Osteoblast (primary cell): Measurements from ENCODE around the gene CFAP74. TPM values are rescaled to one million over a fixed set of nuclear protein-coding genes. Genes with fewer than 3 reads are reported as not detected.
A peak's percentile ranks its signal among the peaks of the same experiment; 100 is the strongest.

Experiments
- DNase-seq: peaks from one replicate; pipeline ENCODE4 v3.0.0; 2011; ENCODE audit warnings: low spot score, mixed read lengths; ENCODE audit not compliant: insufficient read length; ENCODE audit errors: missing footprints
- H2AFZ ChIP-seq: 2 replicates; pipeline ENCODE4 v1.6.0; 2011; ENCODE audit warnings: mild to moderate bottlenecking, low read length
- H3K27ac ChIP-seq: 2 replicates; pipeline ENCODE4 v1.5.1; 2011; ENCODE audit warnings: mild to moderate bottlenecking, low read depth, low read length, moderate library complexity
- H3K27me3 ChIP-seq: 2 replicates; pipeline ENCODE4 v1.6.0; 2012; ENCODE audit warnings: mild to moderate bottlenecking, control low read depth, inconsistent platforms, low read length, moderate library complexity; ENCODE audit not compliant: insufficient read depth
- H3K36me3 ChIP-seq: 2 replicates; pipeline ENCODE4 v1.5.1; 2011; ENCODE audit warnings: mild to moderate bottlenecking, low read length, control low read depth, moderate library complexity; ENCODE audit not compliant: insufficient read depth
- H3K4me1 ChIP-seq: 2 replicates; pipeline ENCODE4 v1.5.1; 2011; ENCODE audit warnings: mild to moderate bottlenecking, low read length, control low read depth, moderate library complexity; ENCODE audit not compliant: insufficient read depth
- H3K4me2 ChIP-seq: 2 replicates; pipeline ENCODE4 v1.6.0; 2011; ENCODE audit warnings: mild to moderate bottlenecking, low read length; ENCODE audit not compliant: insufficient read depth
- H3K4me3 ChIP-seq: fragments of 200-600 bp; sonication (generic); 3 replicates; pipeline ENCODE4 v1.5.1; 2012; ENCODE audit warnings: mild to moderate bottlenecking, low read length, inconsistent platforms; ENCODE audit not compliant: insufficient read depth
- H3K79me2 ChIP-seq: 2 replicates; pipeline ENCODE4 v1.6.0; 2012; ENCODE audit warnings: mild to moderate bottlenecking, low read length, control low read depth, inconsistent platforms; ENCODE audit not compliant: insufficient read depth
- H3K9me3 ChIP-seq: 2 replicates; pipeline ENCODE4 v1.5.1; 2011; ENCODE audit warnings: low read depth, low read length, control low read depth
- H4K20me1 ChIP-seq: 2 replicates; pipeline ENCODE4 v1.6.0; 2012; ENCODE audit warnings: mild to moderate bottlenecking, low read length, control low read depth; ENCODE audit not compliant: insufficient read depth
- total RNA-seq: library from RNA; depleted of rRNA; stranded (reverse); fragments of >200 nt; gene quantifications from 2 replicates; pipeline ENCODE4 v1.2.3, GENCODE V29; 2012
- TF ChIP-seq, protein P1 (sequence below): IDR thresholded peaks from 2 replicates; pipeline ENCODE4 v1.5.1; 2011; ENCODE audit warnings: mild to moderate bottlenecking, low read depth, low read length, moderate library complexity; ENCODE audit errors: extremely low read depth

Gene CFAP74
- total RNA-seq, 1 donor, result not detected

DNA sequence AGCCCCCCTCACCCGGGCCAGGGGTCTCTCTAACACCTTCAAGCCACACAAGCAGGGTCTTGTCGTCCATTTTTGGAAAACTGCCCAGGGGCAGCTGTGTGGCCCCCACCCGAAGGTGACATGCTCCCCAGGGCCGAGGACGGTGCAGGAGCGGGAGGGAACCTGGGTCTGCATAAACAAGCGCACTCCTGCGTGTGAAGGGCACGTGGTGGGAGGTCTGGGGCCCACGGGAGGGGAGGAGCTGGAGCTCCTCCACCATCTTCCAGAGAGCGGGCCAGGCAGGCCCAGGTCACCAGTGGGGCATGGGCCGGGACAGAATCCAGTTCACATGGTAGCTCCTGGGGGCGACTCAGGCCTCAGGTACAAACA lies 16.5 kb downstream of the CFAP74 start:
- Histone ChIP-seq H2AFZ (no peak overlapping the region), H3K27me3 (peaks cover 5% of the 10 kb centered on the region), H3K36me3 (no peaks in the 10 kb centered on the region), H3K9me3 (no peaks in the 10 kb centered on the region), H3K4me3 (no peak overlapping the region), H3K79me2 (no peaks in the 10 kb centered on the region), H3K4me2 (no peak overlapping the region), H3K27ac (no peak overlapping the region), H3K4me1 (no peaks in the 10 kb centered on the region), H4K20me1 (no peaks in the 10 kb centered on the region)
- TF ChIP-seq, protein P1, sequence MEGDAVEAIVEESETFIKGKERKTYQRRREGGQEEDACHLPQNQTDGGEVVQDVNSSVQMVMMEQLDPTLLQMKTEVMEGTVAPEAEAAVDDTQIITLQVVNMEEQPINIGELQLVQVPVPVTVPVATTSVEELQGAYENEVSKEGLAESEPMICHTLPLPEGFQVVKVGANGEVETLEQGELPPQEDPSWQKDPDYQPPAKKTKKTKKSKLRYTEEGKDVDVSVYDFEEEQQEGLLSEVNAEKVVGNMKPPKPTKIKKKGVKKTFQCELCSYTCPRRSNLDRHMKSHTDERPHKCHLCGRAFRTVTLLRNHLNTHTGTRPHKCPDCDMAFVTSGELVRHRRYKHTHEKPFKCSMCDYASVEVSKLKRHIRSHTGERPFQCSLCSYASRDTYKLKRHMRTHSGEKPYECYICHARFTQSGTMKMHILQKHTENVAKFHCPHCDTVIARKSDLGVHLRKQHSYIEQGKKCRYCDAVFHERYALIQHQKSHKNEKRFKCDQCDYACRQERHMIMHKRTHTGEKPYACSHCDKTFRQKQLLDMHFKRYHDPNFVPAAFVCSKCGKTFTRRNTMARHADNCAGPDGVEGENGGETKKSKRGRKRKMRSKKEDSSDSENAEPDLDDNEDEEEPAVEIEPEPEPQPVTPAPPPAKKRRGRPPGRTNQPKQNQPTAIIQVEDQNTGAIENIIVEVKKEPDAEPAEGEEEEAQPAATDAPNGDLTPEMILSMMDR, result no peak
- DNase-seq, result peak; percentile 43

DNA sequence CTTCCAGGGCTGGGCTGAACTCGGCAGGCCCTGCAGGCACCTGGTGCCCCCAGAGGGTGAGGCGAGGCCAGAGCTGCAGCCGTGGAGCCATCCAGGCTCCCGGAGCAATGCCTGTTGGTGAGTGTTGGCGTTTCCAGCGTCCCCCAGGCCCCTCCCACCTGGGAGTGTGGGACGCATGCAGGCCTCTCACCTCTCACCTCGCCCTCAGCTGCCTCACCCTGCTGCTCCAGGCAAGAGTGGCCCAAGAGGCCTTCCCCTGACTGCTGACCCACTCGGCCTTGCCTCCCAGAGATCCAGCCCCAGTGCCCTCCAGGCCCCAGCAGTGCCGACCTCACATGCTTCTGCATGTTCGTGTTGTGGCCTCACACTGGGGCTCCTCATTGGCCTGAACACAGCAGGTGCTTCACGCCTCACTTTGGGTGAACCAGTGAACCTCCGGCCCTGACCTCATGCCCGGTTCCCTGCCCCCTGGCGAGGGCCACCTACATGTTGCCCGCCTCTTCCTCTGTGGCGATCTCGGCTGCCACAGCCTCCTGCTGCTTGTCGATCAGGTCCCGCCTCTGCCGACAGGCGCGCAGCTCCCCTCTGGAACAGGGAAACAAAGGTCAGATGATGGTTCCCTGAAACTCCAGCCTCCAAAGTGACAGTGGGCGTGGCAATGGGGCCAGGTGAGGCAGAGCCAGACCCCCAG lies 17.0 kb downstream of the CFAP74 start:
- TF ChIP-seq, protein P1, result no peak
- no peaks in the 10 kb centered on the region for H3K79me2 ChIP-seq
- no peak overlapping the region for H3K4me3 ChIP-seq
- peaks cover 5% of the 10 kb centered on the region for H3K27me3 ChIP-seq
- H2AFZ ChIP-seq, result no peak overlapping the region
- no peak overlapping the region for H3K4me2 ChIP-seq
- H4K20me1 ChIP-seq, result no peaks in the 10 kb centered on the region
- H3K9me3 ChIP-seq, result no peaks in the 10 kb centered on the region
- DNase-seq, result peak; percentile 81
- no peak overlapping the region for H3K27ac ChIP-seq
- no peaks in the 10 kb centered on the region for H3K4me1 ChIP-seq
- no peaks in the 10 kb centered on the region for H3K36me3 ChIP-seq

DNA sequence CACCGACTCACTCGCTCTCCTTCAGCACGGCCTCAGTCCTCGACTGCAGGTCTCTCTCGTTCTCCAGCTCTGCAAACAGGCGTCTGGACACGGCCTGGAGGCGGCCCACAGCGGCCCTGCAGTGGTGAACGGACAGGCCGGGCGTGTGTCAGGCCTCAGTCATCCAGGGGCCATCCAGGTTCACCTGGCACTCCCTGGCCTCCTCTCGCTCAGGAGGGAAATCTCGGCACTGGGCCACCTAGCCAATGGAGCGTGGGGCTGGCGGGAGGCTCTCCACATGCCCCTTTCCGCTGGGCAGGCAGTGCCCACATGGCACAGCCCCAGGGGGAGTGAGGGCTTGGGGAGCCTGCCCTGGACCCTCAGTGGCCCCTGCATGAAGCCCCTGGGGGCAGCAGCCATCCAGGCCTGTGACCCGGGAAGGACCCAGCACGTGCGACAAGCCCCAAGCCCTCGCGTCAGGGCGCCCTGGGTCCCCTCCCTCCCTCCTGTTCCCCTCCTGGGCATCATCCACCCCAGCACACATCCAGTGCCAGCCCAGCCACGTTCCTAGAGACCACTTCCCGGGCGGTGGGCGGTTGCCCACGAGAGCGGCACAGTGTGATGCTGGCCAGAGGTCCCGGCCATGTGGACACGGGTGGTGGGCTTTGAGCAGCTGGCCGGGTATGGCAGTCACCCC lies 18.1 kb downstream of the CFAP74 start:
- H3K36me3 ChIP-seq, result no peaks in the 10 kb centered on the region
- peaks cover under 1% of the 10 kb centered on the region for H3K27me3 ChIP-seq
- TF ChIP-seq, protein P1, result no peak
- DNase-seq, result peak; percentile 86
- no peaks in the 10 kb centered on the region for H4K20me1 ChIP-seq
- H2AFZ ChIP-seq, result no peak overlapping the region
- H3K79me2 ChIP-seq, result no peaks in the 10 kb centered on the region
- no peaks in the 10 kb centered on the region for H3K4me1 ChIP-seq
- no peak overlapping the region for H3K4me3 ChIP-seq
- no peak overlapping the region for H3K27ac ChIP-seq
- no peak overlapping the region for H3K4me2 ChIP-seq
- H3K9me3 ChIP-seq, result no peaks in the 10 kb centered on the region

DNA sequence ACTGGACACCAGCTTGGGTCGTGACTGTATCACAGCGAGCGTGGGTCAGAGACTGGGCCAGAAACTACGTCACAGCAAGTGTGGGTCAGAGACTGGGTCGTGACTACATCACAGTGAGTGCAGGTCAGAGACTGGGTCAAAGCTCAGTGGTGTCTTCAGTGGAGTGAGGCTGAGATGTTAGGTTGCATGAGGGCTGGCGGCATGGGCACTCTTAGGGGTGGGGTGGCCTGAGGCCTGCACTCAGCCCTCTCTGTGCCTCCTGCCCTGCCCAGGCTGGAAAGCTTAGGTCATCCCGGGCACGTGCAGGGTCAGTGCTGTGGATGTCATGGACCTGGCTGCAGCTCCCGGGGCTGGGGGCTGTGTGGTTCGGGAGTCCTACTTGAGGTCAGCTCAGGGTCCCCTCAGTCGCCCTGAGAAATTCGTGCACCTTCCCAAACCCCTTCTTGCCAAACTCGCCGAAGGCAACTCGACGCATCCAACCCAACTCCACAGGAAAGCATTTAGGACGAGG lies 19.0 kb downstream of the CFAP74 start:
- TF ChIP-seq, protein P1, result no peak

More for the DNA sequence above, 19.0 kb downstream of the CFAP74 start:
- Histone ChIP-seq H3K4me1 (no peaks in the 10 kb centered on the region), H3K27ac (no peak overlapping the region), H3K9me3 (no peaks in the 10 kb centered on the region), H3K27me3 (no peaks in the 10 kb centered on the region), H3K36me3 (no peaks in the 10 kb centered on the region), H3K4me3 (no peak overlapping the region), H3K79me2 (no peaks in the 10 kb centered on the region), H4K20me1 (no peaks in the 10 kb centered on the region), H3K4me2 (no peak overlapping the region), H2AFZ (no peak overlapping the region)
- DNase-seq, result peak; percentile 91
